H7 (cell line): ENCODE data around the gene MARK3. TPM values are rescaled to one million over a fixed set of nuclear protein-coding genes. Genes with fewer than 3 reads are reported as not detected.
"Not testable (repeated sequence)": the region's sequence is repeated elsewhere in the genome, so short reads cannot be mapped to it uniquely, and the experiment has no call there.

ENCODE experiments used
- DNase-seq: peaks from one replicate; pipeline ENCODE4 v3.0.0; 2012
- H3K27me3 ChIP-seq: 2 replicates; pipeline ENCODE4 v1.6.0; 2011; ENCODE audit warnings: mild to moderate bottlenecking, low read length; ENCODE audit not compliant: control insufficient read depth, insufficient read depth
- H3K36me3 ChIP-seq: replicated peaks from 2 replicates; pipeline ENCODE4 v1.5.1; 2011; ENCODE audit warnings: low read length; ENCODE audit not compliant: control insufficient read depth, insufficient read depth
- H3K4me3 ChIP-seq: 2 replicates; pipeline ENCODE4 v1.5.1; 2011; ENCODE audit warnings: low read depth, mild to moderate bottlenecking, control low read depth, low read length, moderate library complexity; ENCODE audit not compliant: insufficient read depth
- total RNA-seq: library from RNA; depleted of rRNA; stranded (reverse); fragments of >200 nt; shearing (Covaris generic); gene quantifications from 2 replicates; pipeline ENCODE4 v1.2.3, GENCODE V29; 2014

The MARK3 gene
- total RNA-seq, 1 experiment from 2014 or later: 66.0 TPM

- Histone ChIP-seq H3K4me3 (no peak overlapping the region), H3K36me3 (peaks cover 3% of the 10 kb centered on the region), H3K27me3 (no peaks in the 10 kb centered on the region)
- peak; percentile 8 for DNase-seq
These were observed 124.9 kb downstream of the MARK3 start for GRCh38 chr14:103509864-103510723.

DNA sequence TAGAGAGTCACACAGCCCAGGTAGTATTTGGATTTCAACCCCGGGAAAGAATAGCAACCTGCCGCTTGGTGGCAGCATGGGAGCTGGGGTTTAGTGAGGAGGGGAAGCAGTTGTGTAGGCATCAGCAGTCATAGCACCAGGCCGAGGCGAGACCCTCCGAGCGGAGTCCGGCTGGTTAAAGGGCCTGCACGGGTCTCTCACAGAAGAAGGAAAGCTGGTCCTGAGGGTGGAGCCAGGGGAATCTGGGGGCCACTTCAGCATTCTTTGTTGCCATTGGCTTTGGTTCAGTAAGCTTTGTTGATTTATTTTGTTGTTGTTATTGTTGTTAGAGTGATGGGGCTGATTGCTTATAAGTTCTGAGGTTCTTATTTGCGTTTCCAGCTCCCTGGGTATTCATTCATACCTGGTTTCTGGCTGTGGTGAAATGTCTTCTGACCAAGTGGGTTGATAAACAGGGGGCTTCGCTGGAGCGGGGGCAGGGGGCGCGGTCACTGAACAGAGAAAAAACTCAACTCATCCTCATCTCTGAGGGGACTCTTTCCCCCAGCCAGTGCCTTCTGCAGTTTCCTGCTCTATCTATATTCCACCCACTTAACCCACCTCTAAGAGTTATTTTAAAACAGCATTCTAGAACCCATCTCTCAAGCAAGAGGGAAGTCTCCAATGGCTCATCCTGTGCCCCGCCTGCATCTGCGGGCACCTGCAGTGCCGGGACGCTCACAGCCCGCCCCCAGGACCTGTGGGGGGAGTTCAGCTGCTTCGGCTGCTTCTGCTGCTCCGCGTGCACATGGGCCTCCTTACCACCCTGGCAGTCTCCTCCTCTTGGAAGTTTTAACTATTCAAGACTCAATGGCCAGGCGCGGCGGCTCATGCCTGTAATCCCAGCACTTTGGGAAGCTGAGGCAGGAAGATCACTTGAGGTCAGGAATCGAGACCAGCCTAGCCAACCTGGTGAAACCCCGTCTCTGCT is 125.8 kb downstream of the MARK3 start:
- DNase-seq: peak; percentile 76
- no peaks in the 10 kb centered on the region for H3K27me3 ChIP-seq
- no peaks in the 10 kb centered on the region; the same call in none of the 2 replicates for H3K36me3 ChIP-seq
- H3K4me3 ChIP-seq: no peak overlapping the region

- H3K36me3 ChIP-seq, H3K27me3 ChIP-seq, H3K4me3 ChIP-seq, DNase-seq: not testable (repeated sequence)
These were observed 127.0 kb downstream of the MARK3 start for GRCh38 chr14:103512180-103512579.

DNA sequence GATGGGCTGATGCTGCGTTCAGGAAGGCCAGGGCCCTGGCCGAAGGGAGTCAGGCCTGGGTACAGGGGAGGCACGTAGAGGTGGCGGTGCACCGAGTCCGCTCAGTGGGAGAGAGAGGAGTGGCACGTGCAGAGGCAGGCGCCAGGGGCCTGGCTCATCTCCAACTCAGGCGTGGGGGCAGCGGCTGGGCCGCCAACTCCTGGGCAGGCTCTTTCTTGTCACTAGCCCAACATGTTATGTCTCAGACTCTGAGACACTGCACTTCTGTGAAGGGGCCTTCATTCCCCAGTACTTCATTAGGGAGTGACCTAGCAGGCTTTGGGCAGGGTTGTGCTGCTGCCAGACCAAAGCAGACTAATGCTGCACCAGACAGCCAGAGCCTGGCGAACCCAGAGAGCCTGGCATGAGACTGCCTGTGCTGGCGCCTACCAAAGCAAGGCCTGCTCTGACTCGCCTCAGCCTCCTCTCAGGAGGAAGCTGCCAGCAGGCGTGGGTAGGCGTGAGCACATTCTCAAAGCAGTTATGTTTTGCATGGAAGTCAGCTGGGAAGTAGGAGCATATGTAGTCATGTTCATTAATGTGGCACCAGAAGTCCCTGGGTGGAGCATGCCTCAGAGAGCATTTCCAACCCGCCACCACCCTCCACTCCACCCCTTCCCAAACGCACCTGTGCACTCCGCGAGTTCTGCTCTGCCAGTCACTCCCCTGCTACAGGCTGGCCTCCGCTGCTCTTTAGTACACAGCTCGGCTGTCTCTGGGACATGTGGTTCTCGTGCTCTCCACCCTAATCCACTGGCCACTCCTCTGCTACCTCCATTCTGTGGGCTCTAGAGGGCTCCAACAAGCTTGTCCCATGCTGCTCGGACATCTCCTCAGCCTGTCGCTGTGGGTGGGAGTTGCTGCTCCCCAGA is 127.7 kb downstream of the MARK3 start:
- H3K27me3 ChIP-seq: no peaks in the 10 kb centered on the region
- DNase-seq: peak; percentile 65
- no peak overlapping the region for H3K4me3 ChIP-seq
- no peaks in the 10 kb centered on the region; the same call in 1 of the 2 replicates for H3K36me3 ChIP-seq

DNA sequence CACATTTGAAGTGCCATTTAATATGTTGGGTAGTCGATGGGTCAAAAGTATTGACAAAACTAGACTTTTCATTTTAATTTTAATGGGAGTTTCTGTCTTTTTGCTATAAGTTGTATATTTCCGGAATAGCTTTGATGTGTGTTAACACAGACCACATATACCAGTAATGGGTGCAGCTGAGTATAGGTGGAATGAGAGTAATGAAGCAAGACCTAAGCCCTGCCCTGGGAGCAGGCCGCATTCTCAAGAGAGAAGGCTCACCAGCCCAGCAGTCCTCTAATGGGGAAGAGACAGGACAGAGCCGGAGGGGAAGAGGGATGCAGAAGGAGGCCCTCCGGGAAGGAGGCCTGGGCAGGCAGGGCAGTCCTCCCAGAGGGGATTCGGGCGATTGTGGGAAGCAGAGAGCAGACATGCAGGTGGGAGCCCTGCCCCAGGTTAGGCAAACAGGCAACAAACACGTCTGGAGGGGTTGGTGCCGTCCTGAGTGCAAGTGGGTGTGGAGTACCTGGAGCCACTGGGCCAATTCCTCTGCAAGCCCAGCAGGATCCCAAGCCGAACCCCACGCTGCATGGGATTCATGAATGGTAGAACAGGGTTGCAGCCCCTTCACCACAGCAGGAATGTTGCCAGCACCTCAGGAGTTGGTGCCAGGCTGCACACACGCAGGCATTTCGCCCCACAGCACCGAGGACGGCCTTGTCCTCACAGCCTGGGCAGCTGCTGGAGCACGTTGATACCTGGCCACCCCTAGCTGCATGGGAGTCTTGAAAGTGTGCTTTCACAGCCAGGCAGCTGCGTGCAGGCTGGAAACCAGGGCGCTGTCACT is 129.6 kb downstream of the MARK3 start:
- DNase-seq: peak; percentile 57
- Histone ChIP-seq H3K4me3 (no peak overlapping the region), H3K36me3 (peaks cover 5% of the 10 kb centered on the region), H3K27me3 (no peaks in the 10 kb centered on the region)

GRCh38 chr14:103516426-103517173 is 131.4 kb downstream of the MARK3 start:
- DNase-seq: peak; percentile 66
- peaks cover 10% of the 10 kb centered on the region for H3K36me3 ChIP-seq
- no peaks in the 10 kb centered on the region for H3K27me3 ChIP-seq
- no peak overlapping the region for H3K4me3 ChIP-seq

- Histone ChIP-seq H3K4me3 (no peak overlapping the region), H3K36me3 (peaks cover 10% of the 10 kb centered on the region), H3K27me3 (no peaks in the 10 kb centered on the region)
- peak; percentile 44 for DNase-seq
These were observed 132.0 kb downstream of the MARK3 start for GRCh38 chr14:103517174-103517566.

GRCh38 chr14:103517721-103518421 is 132.7 kb downstream of the MARK3 start:
- Histone ChIP-seq H3K4me3 (no peak overlapping the region), H3K36me3 (peaks cover 10% of the 10 kb centered on the region), H3K27me3 (no peaks in the 10 kb centered on the region; the same call in 1 of the 2 replicates)
- DNase-seq: peak; percentile 82

- peak; percentile 98 for DNase-seq
- Histone ChIP-seq H3K36me3 (peaks cover 10% of the 10 kb centered on the region), H3K27me3 (peaks cover 4% of the 10 kb centered on the region), H3K4me3 (no peak overlapping the region)
These were observed 133.3 kb downstream of the MARK3 start for GRCh38 chr14:103518422-103519042.

GRCh38 chr14:103519043-103519836 is 134.0 kb downstream of the MARK3 start:
- DNase-seq: peak; percentile 66
- H3K27me3 ChIP-seq: peaks cover 11% of the 10 kb centered on the region
- H3K4me3 ChIP-seq: no peak overlapping the region
- H3K36me3 ChIP-seq: peaks cover 10% of the 10 kb centered on the region

DNA sequence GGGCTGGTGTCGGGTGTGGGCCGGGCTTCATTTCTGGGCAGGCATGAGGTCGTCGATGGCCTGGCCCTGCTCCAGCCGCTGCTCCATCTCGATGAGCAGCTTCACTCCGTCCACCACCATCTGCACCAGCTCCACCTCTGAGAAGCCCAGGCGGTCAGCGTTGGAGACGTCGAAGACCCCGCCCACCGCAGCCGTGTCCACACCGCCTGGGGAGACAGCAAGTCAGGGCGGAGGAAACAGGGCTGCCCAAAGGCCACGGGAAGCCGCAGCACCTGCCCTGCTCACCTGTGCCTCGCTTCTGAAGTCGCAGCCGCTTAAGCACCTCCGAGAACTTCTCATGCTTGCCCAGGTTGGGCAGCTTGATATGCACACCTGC is 134.6 kb downstream of the MARK3 start:
- Histone ChIP-seq H3K4me3 (no peak overlapping the region), H3K27me3 (peaks cover 15% of the 10 kb centered on the region), H3K36me3 (peaks cover 10% of the 10 kb centered on the region)
- DNase-seq: no peak
